Stimulated activated CD4-positive, alpha-beta T cell treated with anti-CD3 and anti-CD28 coated beads, Interleukin-12 subunit alpha, Interleukin-12 subunit beta, amount 100 ng/mL, for 24 hours (primary cell): ENCODE data around the gene SGTA.
"Not testable (repeated sequence)": the region's sequence is repeated elsewhere in the genome, so short reads cannot be mapped to it uniquely, and the experiment has no call there.

Source experiments
- DNase-seq, 2 experiments: peaks; one replicate each; pipeline ENCODE4 v3.0.0-alpha.2; 2020; ENCODE audit warnings: low read depth in 2 of 2

SGTA gene

GRCh38 chr19:2726904-2727639 is 56.0 kb downstream of the SGTA start:
- no peak for DNase-seq

DNA sequence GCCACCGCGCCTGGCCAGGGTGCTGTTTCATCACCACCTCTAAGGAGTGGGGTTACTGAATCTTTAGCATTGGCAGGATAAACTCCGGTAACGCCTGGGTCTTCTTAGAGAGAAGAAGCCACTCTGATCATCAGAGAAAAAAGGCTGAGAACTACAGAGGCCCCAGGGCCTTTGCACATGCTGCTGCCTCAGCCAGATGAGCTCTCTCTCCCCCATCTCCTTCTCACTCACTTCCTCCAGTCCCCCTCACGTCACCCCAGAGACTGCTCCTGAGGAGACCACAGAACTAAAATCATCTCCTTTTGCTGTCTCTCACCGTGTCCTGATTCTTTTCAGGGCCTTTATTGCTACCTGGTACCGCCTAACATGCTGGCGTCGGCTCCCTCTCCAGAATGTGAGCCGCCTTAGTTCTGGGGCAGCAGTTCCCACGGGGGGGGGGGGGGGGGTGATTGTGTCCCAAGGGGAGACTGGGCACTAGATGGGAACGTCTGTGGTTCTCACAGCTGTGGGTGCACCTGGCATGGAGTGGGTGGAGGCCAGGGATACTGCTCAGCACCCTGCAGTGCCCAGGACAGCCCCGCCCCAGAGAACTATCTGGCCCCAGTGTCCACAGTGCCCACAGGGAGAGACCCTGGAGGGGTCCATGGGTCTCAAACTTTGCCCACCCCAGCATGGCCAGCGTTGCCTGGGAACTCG is 56.8 kb downstream of the SGTA start:
- DNase-seq, result no peak

- DNase-seq, result no peak
These were observed 58.9 kb downstream of the SGTA start for GRCh38 chr19:2724148-2724557.

DNA sequence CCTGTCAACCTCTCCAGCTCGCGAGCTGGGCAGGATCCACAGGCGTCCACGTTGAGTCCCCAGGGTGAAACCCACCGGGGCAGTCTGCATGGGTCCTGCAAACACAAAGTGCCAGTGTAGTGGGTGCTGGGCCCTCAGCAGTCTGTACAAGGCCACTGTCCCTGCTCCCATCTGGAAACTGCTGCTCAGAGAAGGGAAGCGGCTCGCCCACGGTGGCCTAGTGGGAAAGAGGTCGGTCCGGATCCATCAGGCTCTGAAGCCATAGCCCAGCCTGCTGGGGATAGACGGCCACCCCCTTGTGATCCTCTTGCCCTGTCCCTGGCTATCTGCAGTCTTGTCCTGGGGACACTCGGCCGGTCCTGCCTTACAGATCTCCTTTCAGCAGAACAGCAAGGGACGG is 59.3 kb downstream of the SGTA start:
- DNase-seq, result no peak

GRCh38 chr19:2723345-2723715 is 59.7 kb downstream of the SGTA start:
- DNase-seq, result no peak

DNA sequence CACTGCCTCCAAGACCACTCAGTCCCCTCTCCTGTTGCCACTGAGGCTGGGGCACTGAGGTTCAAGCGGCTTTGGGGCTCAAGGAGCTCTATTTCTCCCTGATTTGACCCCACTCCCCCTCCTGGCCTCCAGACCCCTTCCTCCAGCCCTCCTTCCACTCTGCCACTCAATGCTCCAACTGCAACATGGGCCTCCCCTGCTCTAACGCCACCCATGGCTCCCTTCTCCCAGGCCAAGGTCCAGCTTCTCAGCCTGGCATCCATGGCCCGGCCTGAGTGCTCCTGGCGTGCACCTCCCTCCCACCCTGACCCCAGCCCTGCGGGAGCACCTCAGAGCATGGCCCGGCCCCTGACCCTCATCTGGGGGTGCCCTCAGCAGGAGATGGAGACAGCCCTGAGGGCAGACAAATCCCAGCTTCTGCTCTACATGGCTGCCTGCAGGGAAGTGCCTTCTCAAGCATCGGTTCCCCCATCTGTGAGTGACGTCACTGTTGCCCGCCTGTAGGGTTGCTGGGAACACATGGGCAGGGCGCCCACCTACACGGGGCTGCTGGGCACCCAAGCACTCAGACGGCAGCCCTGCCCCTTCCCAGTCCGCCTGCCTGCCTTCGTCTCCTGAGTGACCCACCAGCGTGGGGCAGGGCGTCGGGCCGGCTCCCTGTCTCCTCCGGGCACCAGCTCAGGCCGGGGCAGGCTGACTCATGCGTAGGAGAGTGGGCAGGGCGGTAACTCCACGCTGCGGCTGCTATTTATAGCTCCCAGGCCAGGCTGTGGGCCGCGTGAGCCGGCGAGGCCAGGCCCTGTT is 60.3 kb downstream of the SGTA start:
- DNase-seq, result no peak

DNA sequence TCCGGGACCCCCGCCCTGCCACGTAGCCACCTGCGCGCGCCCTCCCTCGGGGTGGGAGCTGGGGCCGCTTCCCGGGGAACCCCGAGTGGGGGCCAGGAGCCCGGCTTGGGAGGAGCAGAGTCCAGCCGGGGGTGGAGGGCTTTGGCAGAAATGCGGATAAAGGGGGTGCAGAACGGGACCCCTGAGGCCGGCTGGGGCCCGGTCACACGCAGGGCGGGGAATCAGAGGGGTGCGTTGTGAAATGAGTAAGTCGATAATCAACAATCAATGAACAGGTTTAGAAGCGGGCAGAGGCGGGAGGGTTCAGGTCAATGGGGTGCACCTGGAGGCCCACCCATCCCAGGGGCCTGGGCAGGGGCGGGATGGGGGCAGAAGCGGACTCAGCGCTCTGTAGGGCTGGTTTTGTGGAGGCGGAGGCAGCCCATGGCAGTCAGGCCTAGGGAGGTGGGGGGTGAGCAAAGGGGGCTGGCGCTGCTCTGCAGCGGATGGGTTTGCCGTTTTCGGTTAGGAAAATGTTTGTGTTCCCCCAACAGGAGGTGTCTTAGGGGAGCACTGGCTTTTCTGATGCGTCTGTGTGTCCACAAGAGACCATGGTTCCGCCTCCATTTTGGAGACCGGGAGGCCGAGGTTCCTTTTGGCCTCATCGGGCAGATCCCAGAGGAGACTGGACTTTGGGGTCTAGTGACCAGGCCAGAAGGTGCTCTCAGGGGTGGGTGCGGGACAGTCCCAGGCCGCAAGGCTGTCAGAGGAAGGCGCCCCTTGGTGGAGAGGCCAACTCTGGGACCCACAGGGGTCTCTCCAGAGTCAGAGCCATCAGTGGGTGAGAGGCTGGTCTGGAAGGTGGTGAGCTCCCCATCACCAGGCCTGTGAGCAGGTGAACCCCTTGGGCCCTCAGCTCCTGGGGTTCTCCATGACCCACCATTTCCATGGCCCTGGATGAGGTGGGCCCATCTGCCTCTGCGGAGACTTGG is 61.2 kb downstream of the SGTA start:
- DNase-seq, result no peak

DNA sequence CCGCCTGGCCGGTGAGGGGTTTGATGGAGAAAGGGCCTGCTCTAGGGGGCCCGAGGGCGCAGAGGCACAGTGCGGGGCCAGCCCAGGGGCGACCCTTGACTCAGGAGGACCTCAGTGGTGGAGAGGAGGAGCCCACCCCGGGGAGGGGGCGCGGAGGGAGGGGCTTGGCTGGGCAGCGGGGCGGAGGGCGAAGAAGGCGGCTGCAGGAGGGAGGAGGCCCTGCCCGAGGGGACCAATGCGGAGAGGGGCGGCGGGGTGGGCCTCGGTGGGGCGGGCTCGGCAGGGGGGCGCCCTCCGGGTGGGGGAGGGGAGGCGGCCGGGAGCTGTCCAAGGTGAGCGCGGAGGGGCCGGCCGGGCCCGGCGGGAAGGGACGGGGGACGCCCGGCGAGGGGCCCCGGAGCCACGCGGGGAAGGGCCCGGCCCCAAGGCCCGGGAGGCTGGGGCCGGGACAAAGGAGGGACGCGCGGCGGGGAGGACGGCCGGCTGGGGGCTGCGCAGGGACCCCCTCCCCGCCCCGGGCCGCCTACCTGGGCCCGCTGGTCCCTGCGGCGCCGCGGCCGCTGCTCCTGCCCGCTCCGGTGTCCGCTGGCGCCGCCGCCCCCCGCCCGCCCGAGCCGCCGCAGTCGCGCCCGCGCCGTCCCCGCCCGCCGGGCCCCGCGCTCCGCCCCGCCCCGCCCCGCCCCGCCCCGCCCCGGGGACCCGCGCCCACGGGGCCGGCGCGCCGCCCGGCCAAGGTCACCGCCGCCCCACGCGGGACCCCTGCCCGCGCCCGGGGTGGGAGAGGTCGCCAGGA is 62.1 kb downstream of the SGTA start, which contains the start of gene DIRAS1:
DIRAS1 (minus strand) TSS at position 596 of the 793 bp plus-strand sequence. CDS start 3,566 bp downstream, outside the sequence.
- no peak for DNase-seq

- no peak for DNase-seq
These were observed 62.9 kb downstream of the SGTA start for GRCh38 chr19:2719920-2720776.

- no peak for DNase-seq
These were observed 63.8 kb downstream of the SGTA start for GRCh38 chr19:2719232-2719735.

DNA sequence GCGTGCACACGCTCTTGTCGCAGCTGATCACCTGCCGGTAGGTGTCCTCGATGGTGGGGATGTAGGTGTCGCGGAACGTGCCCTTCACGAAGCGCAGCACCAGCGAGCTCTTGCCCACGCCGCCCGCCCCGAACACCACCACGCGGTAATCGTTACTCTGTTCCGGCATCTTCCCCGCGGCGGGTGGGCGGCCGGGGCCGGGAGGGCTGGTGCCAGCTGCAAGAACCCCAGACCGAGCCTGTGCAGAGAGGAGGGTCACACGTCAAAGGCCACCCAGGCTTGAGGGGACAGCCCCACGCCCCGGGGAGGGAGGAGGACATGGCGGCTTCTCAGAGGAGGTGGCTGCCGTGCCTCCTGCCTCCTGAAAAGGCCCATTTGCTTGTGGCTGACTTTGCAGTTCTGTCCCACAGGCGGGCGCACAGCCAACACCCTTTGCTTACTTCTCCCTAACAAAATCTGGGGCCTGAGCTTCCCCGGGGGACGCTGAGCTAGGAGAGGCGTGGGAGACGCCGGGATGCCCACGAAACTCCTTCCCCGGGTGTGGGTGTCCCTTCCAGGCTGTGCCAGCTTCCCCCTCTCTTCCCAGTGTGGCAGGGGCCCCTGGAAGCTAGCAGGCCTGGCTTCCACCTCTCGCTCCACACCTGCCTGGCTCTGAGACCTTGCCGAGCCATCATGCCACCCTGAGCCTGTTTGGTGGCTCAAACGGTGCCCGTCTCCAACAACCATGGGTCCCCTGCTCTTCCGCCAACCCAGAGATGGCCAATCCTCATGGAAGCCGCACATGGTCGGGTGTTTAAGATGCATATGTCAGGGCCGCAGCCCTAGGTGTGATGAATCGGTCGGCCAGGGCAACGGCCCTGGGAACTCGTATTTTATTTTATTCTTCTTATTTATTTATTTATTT is 65.2 kb downstream of the SGTA start:
- no peak for DNase-seq

DNA sequence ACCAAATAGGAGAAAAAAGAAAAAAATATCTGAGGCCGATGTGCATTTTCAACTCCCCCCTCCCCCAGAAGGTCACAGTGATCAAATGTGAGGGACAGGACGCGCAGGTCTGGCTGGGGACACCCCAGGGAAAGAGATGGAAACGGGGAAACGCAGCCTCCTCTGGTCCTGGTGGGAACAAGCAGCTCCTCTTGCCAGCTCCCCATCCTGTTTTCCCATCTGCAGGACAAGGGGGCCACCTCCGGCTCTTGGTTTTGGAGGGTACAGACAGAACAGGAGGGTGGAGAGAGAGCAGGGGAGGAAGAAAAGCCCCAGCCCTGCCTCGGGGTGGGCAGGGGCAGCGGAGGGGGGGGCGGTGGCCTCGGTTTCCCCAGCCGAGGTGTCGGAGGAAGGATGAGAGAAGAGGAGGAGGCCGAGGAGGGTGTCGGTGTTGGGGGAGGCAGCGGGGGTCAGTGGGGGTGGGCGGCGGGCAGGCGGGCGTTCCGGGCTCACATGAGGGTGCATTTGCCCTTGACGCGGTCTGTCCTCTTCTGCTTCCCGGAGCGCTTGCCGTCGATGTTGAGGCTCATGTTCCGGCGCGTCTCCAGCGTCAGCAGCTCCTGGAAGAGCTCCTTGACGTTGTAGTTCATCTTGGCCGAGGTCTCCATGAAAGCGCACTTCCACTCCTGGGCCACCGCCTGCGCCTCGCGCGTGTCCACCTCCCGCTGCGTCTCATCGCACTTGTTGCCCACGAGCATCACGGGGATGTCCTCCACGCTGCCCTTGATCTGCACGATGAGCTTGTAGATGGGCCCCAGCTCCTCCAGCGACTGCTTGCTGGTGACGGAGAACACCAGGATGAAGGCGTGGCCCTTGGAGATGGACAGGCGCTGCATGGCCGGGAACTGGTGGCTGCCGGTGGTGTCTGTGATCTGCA is 66.1 kb downstream of the SGTA start:
- DNase-seq, result no peak

GRCh38 chr19:2716275-2716650 is 66.8 kb downstream of the SGTA start:
- no peak for DNase-seq

GRCh38 chr19:2715470-2716274 is 67.4 kb downstream of the SGTA start:
- DNase-seq, result no peak

DNA sequence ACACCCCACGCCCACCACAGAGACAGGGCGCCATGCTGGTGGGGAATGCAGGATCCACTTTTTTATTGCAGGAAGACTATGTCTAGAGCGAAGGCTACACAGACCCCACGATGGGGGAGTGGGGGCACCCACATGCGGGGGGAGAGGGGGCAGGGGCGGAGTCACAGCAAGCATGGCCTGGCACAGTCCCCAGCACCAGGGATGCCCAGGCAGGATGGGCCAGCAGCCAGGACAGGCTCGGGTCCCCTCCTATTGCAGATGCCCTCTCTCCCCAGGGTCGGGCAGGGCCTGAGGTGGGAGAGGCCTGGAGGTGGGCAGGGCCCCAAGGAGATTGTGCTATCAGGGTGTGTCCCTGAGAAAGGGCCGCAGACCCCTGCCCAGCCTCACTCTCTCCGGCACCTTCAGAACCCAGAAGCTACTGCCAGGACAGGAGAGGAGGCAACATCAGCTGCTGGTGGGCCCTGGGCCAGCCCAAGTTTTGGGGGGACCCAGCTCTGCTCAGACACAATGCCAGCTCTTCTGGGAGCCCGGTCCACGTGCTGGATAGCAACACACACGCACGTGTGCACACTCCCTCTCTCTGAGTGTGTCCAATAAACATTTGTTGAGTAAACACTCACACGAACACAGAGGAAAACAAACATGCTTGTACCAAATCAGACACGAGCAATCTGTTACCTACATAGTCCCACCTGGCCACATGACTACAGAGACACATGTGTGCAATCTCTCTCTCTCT is 68.4 kb downstream of the SGTA start:
- DNase-seq, result no peak

DNA sequence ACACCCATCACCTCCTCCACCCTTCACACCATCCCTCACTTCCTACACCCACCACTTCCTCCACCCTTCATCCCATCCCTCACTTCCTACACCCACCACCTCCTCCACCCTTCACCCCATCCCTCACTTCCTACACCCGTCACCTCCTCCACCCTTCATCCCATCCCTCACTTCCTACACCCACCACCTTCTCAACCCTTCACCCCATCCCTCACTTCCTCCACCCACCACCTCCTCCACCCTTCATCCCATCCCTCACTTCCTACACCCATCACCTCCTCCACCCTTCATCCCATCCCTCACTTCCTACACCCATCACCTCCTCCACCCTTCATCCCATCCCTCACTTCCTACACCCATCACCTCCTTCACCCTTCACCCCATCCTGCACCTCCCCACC is 69.0 kb downstream of the SGTA start:
- DNase-seq, result not testable (repeated sequence)
